Measurements from ENCODE around the gene ZNHIT3. TPM values are rescaled to one million over a fixed set of nuclear protein-coding genes. Genes with fewer than 3 reads are reported as not detected.

ZNHIT3 gene
- total and polyA plus RNA-seq, 2 experiments from 2014 or later, result 48.1 to 53.3 TPM

GRCh38 chr17:36459045-36459444, 27.4 kb upstream of the ZNHIT3 start:
- Histone ChIP-seq H3K27me3 (peaks cover 24% of the 10 kb centered on the region), H3K79me2 (no peaks in the 10 kb centered on the region), H3K4me1 (ENCODE audit: insufficient read depth) (no peaks in the 10 kb centered on the region), H3K9me2 (replicated peaks; ENCODE audit: insufficient read depth) (no peaks in the 10 kb centered on the region), H3K4me3 (no peak overlapping the region), H3K36me3 (replicated peaks; ENCODE audit: insufficient read depth, low read depth) (no peaks in the 10 kb centered on the region), H3K9me3 (ENCODE audit: low read depth) (no peaks in the 10 kb centered on the region), H4K20me1 (ENCODE audit: insufficient read depth, poor library complexity, severe bottlenecking) (no peaks in the 10 kb centered on the region), H2AFZ (no peak overlapping the region), H3K4me2 (no peak overlapping the region), H3K27ac (no peak overlapping the region)
- 92% methylated on average over 5 of the region's 5 CpGs for WGBS (ENCODE audit: low lambda C conversion rate, missing lambda C conversion rate)
- no peak for DNase-seq (ENCODE audit: low spot score)
- TF ChIP-seq CTCF (IDR thresholded peaks at IDR 0.05; ENCODE audit: poor library complexity) (no peak), EZH2phosphoT487 (IDR thresholded peaks at IDR 0.05; ENCODE audit: low read depth, severe bottlenecking, unreplicated experiment) (no peak), EZH2 (IDR thresholded peaks at IDR 0.05; ENCODE audit: borderline replicate concordance) (no peak)

- no peaks in the 10 kb centered on the region for H3K79me2 ChIP-seq
- no peaks in the 10 kb centered on the region for H3K36me3 ChIP-seq (replicated peaks; ENCODE audit: insufficient read depth, low read depth)
- WGBS (ENCODE audit: low lambda C conversion rate, missing lambda C conversion rate), result 67% methylated on average over 7 of the region's 7 CpGs
Measured at GRCh38 chr17:36459601-36460000, 26.9 kb upstream of the ZNHIT3 start.

GRCh38 chr17:36460265-36460937, 26.1 kb upstream of the ZNHIT3 start:
- WGBS (ENCODE audit: low lambda C conversion rate, missing lambda C conversion rate), result 77% methylated on average over 5 of the region's 5 CpGs
- H3K27me3 ChIP-seq, result peaks cover 24% of the 10 kb centered on the region

More at GRCh38 chr17:36459601-36460000, 26.9 kb upstream of the ZNHIT3 start:
- no peaks in the 10 kb centered on the region for H3K4me1 ChIP-seq (ENCODE audit: insufficient read depth)
- H3K4me2 ChIP-seq, result no peak overlapping the region
- no peaks in the 10 kb centered on the region for H3K9me3 ChIP-seq (ENCODE audit: low read depth)
- H3K27ac ChIP-seq, result no peak overlapping the region
- H3K9me2 ChIP-seq (replicated peaks; ENCODE audit: insufficient read depth), result no peaks in the 10 kb centered on the region
- H4K20me1 ChIP-seq (ENCODE audit: insufficient read depth, poor library complexity, severe bottlenecking), result no peaks in the 10 kb centered on the region
- no peak for DNase-seq (ENCODE audit: low spot score)
- peaks cover 24% of the 10 kb centered on the region for H3K27me3 ChIP-seq
- H3K4me3 ChIP-seq, result no peak overlapping the region
- H2AFZ ChIP-seq, result no peak overlapping the region
- TF ChIP-seq CTCF (IDR thresholded peaks at IDR 0.05; ENCODE audit: poor library complexity) (no peak), EZH2phosphoT487 (IDR thresholded peaks at IDR 0.05; ENCODE audit: low read depth, severe bottlenecking, unreplicated experiment) (no peak), EZH2 (IDR thresholded peaks at IDR 0.05; ENCODE audit: borderline replicate concordance) (no peak)

More at GRCh38 chr17:36460265-36460937, 26.1 kb upstream of the ZNHIT3 start:
- Histone ChIP-seq H4K20me1 (ENCODE audit: insufficient read depth, poor library complexity, severe bottlenecking) (no peaks in the 10 kb centered on the region), H3K79me2 (no peaks in the 10 kb centered on the region), H3K27ac (no peak overlapping the region), H3K9me2 (replicated peaks; ENCODE audit: insufficient read depth) (no peaks in the 10 kb centered on the region), H3K4me1 (ENCODE audit: insufficient read depth) (no peaks in the 10 kb centered on the region), H3K4me3 (no peak overlapping the region), H3K36me3 (replicated peaks; ENCODE audit: insufficient read depth, low read depth) (no peaks in the 10 kb centered on the region), H3K9me3 (ENCODE audit: low read depth) (no peaks in the 10 kb centered on the region), H3K4me2 (no peak overlapping the region), H2AFZ (no peak overlapping the region)
- no peak for TF ChIP-seq EZH2phosphoT487 (IDR thresholded peaks at IDR 0.05; ENCODE audit: low read depth, severe bottlenecking, unreplicated experiment)
- no peak for TF ChIP-seq EZH2 (IDR thresholded peaks at IDR 0.05; ENCODE audit: borderline replicate concordance)
- TF ChIP-seq CTCF (IDR thresholded peaks at IDR 0.05; ENCODE audit: poor library complexity), result no peak
- no peak for DNase-seq (ENCODE audit: low spot score)
